Transverse colon (tissue), 3 donors: ENCODE results near the gene ZHX3.

Source experiments
- CTCF ChIP-seq, 5 experiments: fragments of 200-600 bp in 3 of 5; fragments of 450-650 bp in 2 of 5; sonication (generic) in 3 of 5; IDR thresholded peaks; 1 replicate in 2 of 5; 2 replicates in 3 of 5; pipeline ENCODE4 v1.5.1; 2016 to 2017; ENCODE audit warnings: antibody characterized with exemption in 5 of 5, inconsistent platforms in 3 of 5, mild to moderate bottlenecking in 2 of 5, moderate library complexity in 1 of 5
- POLR2A ChIP-seq: fragments of 450-650 bp; IDR thresholded peaks from one replicate; pipeline ENCODE4 v1.6.1; 2016; ENCODE audit warnings: antibody characterized with exemption, mild to moderate bottlenecking, moderate library complexity

GRCh38 chr20:41347523-41348429, 30.2 kb upstream of the ZHX3 start:
- TF ChIP-seq CTCF (IDR thresholded peaks at IDR 0.05) (no peak), POLR2A (no peak)
